H1 (cell line): Measurements from ENCODE around the gene GLIPR2. TPM values are rescaled to one million over a fixed set of nuclear protein-coding genes. Genes with fewer than 3 reads are reported as not detected.

Experiments used
- CTCF ChIP-seq, 3 experiments: IDR thresholded peaks; 1 replicate in 2 of 3; 2 replicates in 1 of 3; pipeline versions ENCODE4 v1.5.1 to v1.6.1; 2011; ENCODE audit warnings: low read length in 3 of 3, mild to moderate bottlenecking in 3 of 3, inconsistent platforms in 2 of 3, low read depth in 1 of 3, moderate library complexity in 1 of 3; ENCODE audit not compliant: insufficient read depth in 1 of 3; ENCODE audit errors: control extremely low read depth in 1 of 3
- KDM1A ChIP-seq: fragments of 200-600, 300-600 bp; sonication (generic); IDR thresholded peaks from 2 replicates; pipeline ENCODE4 v1.7.1; 2016; ENCODE audit warnings: mild to moderate bottlenecking, low read length, borderline replicate concordance
- MAFK ChIP-seq: IDR thresholded peaks from 2 replicates; pipeline ENCODE4 v1.6.1; 2012; ENCODE audit warnings: low read depth, mild to moderate bottlenecking, improper control_type of control experiment, low read length
- polyA plus RNA-seq, 7 experiments: library from polyadenylated mRNA; depleted of rRNA in 3 of 7; stranded (reverse) in 5 of 7; unstranded in 2 of 7; fragments of >200 nt in 5 of 7; fragments of 200-250 nt in 2 of 7; gene quantifications; 1 replicate in 5 of 7; 2 replicates in 1 of 7; 4 replicates in 1 of 7; pipeline versions ENCODE4 v1.2.1 to v1.2.3, GENCODE V29; 2011 to 2013; ENCODE audit warnings: missing spikeins in 2 of 7, mixed read lengths in 2 of 7
- total RNA-seq: library from RNA; stranded (reverse); fragmentation: NEBNext Ultra II Directional; extraction: Animal tissue kit (Norgen Biotek cat#: 25700); gene quantifications from 2 replicates; pipeline ENCODE4 v1.2.1, GENCODE V29; 2021
- TF ChIP-seq, protein P1 (sequence below): fragments of 300-600 bp; sonication (generic); IDR thresholded peaks from 2 replicates; pipeline ENCODE4 v1.7.1; 2012; ENCODE audit warnings: low read length, moderate library complexity, mild to moderate bottlenecking, inconsistent platforms; ENCODE audit not compliant: insufficient replicate concordance

The GLIPR2 gene
- total and polyA plus RNA-seq, 2 of the 8 experiments (the other 6 are each of a cell fraction or from before 2014, with no cell fraction given), result 7.9 to 12.0 TPM

- TF ChIP-seq KDM1A (no peak), CTCF (IDR thresholded peaks at IDR 0.05; ENCODE audit: control extremely low read depth in 1 of 3, insufficient read depth in 1 of 3, low read depth in 1 of 3, low read length in 3 of 3) (no peak), MAFK (no peak)
- TF ChIP-seq, protein P1, sequence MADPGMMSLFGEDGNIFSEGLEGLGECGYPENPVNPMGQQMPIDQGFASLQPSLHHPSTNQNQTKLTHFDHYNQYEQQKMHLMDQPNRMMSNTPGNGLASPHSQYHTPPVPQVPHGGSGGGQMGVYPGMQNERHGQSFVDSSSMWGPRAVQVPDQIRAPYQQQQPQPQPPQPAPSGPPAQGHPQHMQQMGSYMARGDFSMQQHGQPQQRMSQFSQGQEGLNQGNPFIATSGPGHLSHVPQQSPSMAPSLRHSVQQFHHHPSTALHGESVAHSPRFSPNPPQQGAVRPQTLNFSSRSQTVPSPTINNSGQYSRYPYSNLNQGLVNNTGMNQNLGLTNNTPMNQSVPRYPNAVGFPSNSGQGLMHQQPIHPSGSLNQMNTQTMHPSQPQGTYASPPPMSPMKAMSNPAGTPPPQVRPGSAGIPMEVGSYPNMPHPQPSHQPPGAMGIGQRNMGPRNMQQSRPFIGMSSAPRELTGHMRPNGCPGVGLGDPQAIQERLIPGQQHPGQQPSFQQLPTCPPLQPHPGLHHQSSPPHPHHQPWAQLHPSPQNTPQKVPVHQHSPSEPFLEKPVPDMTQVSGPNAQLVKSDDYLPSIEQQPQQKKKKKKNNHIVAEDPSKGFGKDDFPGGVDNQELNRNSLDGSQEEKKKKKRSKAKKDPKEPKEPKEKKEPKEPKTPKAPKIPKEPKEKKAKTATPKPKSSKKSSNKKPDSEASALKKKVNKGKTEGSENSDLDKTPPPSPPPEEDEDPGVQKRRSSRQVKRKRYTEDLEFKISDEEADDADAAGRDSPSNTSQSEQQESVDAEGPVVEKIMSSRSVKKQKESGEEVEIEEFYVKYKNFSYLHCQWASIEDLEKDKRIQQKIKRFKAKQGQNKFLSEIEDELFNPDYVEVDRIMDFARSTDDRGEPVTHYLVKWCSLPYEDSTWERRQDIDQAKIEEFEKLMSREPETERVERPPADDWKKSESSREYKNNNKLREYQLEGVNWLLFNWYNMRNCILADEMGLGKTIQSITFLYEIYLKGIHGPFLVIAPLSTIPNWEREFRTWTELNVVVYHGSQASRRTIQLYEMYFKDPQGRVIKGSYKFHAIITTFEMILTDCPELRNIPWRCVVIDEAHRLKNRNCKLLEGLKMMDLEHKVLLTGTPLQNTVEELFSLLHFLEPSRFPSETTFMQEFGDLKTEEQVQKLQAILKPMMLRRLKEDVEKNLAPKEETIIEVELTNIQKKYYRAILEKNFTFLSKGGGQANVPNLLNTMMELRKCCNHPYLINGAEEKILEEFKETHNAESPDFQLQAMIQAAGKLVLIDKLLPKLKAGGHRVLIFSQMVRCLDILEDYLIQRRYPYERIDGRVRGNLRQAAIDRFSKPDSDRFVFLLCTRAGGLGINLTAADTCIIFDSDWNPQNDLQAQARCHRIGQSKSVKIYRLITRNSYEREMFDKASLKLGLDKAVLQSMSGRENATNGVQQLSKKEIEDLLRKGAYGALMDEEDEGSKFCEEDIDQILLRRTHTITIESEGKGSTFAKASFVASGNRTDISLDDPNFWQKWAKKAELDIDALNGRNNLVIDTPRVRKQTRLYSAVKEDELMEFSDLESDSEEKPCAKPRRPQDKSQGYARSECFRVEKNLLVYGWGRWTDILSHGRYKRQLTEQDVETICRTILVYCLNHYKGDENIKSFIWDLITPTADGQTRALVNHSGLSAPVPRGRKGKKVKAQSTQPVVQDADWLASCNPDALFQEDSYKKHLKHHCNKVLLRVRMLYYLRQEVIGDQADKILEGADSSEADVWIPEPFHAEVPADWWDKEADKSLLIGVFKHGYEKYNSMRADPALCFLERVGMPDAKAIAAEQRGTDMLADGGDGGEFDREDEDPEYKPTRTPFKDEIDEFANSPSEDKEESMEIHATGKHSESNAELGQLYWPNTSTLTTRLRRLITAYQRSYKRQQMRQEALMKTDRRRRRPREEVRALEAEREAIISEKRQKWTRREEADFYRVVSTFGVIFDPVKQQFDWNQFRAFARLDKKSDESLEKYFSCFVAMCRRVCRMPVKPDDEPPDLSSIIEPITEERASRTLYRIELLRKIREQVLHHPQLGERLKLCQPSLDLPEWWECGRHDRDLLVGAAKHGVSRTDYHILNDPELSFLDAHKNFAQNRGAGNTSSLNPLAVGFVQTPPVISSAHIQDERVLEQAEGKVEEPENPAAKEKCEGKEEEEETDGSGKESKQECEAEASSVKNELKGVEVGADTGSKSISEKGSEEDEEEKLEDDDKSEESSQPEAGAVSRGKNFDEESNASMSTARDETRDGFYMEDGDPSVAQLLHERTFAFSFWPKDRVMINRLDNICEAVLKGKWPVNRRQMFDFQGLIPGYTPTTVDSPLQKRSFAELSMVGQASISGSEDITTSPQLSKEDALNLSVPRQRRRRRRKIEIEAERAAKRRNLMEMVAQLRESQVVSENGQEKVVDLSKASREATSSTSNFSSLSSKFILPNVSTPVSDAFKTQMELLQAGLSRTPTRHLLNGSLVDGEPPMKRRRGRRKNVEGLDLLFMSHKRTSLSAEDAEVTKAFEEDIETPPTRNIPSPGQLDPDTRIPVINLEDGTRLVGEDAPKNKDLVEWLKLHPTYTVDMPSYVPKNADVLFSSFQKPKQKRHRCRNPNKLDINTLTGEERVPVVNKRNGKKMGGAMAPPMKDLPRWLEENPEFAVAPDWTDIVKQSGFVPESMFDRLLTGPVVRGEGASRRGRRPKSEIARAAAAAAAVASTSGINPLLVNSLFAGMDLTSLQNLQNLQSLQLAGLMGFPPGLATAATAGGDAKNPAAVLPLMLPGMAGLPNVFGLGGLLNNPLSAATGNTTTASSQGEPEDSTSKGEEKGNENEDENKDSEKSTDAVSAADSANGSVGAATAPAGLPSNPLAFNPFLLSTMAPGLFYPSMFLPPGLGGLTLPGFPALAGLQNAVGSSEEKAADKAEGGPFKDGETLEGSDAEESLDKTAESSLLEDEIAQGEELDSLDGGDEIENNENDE, result no peak
Measured at GRCh38 chr9:36121971-36122370, 14.6 kb upstream of the GLIPR2 start (continued).
